ENCODE data around the gene CCDC70. TPM values are rescaled to one million over a fixed set of nuclear protein-coding genes. Genes with fewer than 3 reads are reported as not detected.

Gene CCDC70
- total and polyA plus RNA-seq, 8 donors: not detected

GRCh38 chr13:51873117-51873798 is 11.5 kb downstream of the CCDC70 start:
- ATAC-seq: no peak
- Histone ChIP-seq H3K27me3 (no peaks in the 10 kb centered on the region), H3K27ac (no peak overlapping the region), H3K4me3 (no peak overlapping the region), H3K36me3 (no peaks in the 10 kb centered on the region), H3K4me1 (no peaks in the 10 kb centered on the region), H3K9me3 (no peaks in the 10 kb centered on the region)
- intact Hi-C loops (cut with DNase I): no loop called here
- no peak for DNase-seq
- no peak for TF ChIP-seq CTCF (IDR thresholded peaks at IDR 0.05)

GRCh38 chr13:51873837-51874236 is 12.1 kb downstream of the CCDC70 start:
- intact Hi-C loops (cut with DNase I): no loop called here

GRCh38 chr13:51874651-51875050 is 12.9 kb downstream of the CCDC70 start:
- H3K27me3 ChIP-seq: no peaks in the 10 kb centered on the region
- no peak for TF ChIP-seq CTCF (IDR thresholded peaks at IDR 0.05)
- intact Hi-C loops (cut with DNase I): no loop called here
- no peaks in the 10 kb centered on the region for H3K4me1 ChIP-seq
- H3K4me3 ChIP-seq: no peak overlapping the region
- ATAC-seq (no peak), DNase-seq (no peak)
- no peak overlapping the region for H3K27ac ChIP-seq
- no peaks in the 10 kb centered on the region for H3K9me3 ChIP-seq
- H3K36me3 ChIP-seq: no peaks in the 10 kb centered on the region

More at GRCh38 chr13:51873837-51874236, 12.1 kb downstream of the CCDC70 start:
- no peak overlapping the region for H3K4me3 ChIP-seq
- no peaks in the 10 kb centered on the region for H3K36me3 ChIP-seq
- ATAC-seq (no peak), DNase-seq (no peak)
- no peaks in the 10 kb centered on the region for H3K4me1 ChIP-seq
- no peak for TF ChIP-seq CTCF (IDR thresholded peaks at IDR 0.05)
- no peaks in the 10 kb centered on the region for H3K27me3 ChIP-seq
- no peak overlapping the region for H3K27ac ChIP-seq
- no peaks in the 10 kb centered on the region for H3K9me3 ChIP-seq

GRCh38 chr13:51879133-51879532 is 17.4 kb downstream of the CCDC70 start:
- intact Hi-C loops (cut with DNase I): no loop called here
- Histone ChIP-seq H3K27me3 (no peaks in the 10 kb centered on the region), H3K36me3 (no peaks in the 10 kb centered on the region), H3K9me3 (peaks cover 0 to 21% of the 10 kb centered on the region in 2 donors), H3K27ac (no peak overlapping the region), H3K4me1 (no peaks in the 10 kb centered on the region), H3K4me3 (no peak overlapping the region)
- TF ChIP-seq CTCF (IDR thresholded peaks at IDR 0.05): no peak
- DNase-seq: no peak
- ATAC-seq: no peak

- Histone ChIP-seq H3K27me3 (no peaks in the 10 kb centered on the region), H3K4me1 (no peaks in the 10 kb centered on the region), H3K27ac (no peak overlapping the region), H3K9me3 (peaks cover 0 to 21% of the 10 kb centered on the region in 2 donors), H3K4me3 (no peak overlapping the region), H3K36me3 (no peaks in the 10 kb centered on the region)
- intact Hi-C loops (cut with DNase I): no loop called here
- no peak for TF ChIP-seq CTCF (IDR thresholded peaks at IDR 0.05)
- no peak for DNase-seq
- no peak for ATAC-seq
Observed at GRCh38 chr13:51881296-51881695, 19.5 kb downstream of the CCDC70 start.
